SH-SY5Y (cell line): ENCODE data around the gene RCE1.

Experiments used
- GATA2 ChIP-seq: IDR thresholded peaks from 2 replicates; pipeline ENCODE4 v1.6.1; 2011; ENCODE audit warnings: mild to moderate bottlenecking, low read depth, low read length
- GATA3 ChIP-seq: IDR thresholded peaks from 2 replicates; pipeline ENCODE4 v1.6.1; 2011; ENCODE audit warnings: low read depth, mild to moderate bottlenecking, low read length, moderate library complexity

GRCh38 chr11:66853242-66854229 lies 10.3 kb downstream of the RCE1 start:
- no peak for TF ChIP-seq GATA3
- no peak for TF ChIP-seq GATA2
